ENCODE measurements around the gene CCL26.
"Not testable (repeated sequence)": the region's sequence is repeated elsewhere in the genome, so short reads cannot be mapped to it uniquely, and the experiment has no call there.

Gene CCL26

DNA sequence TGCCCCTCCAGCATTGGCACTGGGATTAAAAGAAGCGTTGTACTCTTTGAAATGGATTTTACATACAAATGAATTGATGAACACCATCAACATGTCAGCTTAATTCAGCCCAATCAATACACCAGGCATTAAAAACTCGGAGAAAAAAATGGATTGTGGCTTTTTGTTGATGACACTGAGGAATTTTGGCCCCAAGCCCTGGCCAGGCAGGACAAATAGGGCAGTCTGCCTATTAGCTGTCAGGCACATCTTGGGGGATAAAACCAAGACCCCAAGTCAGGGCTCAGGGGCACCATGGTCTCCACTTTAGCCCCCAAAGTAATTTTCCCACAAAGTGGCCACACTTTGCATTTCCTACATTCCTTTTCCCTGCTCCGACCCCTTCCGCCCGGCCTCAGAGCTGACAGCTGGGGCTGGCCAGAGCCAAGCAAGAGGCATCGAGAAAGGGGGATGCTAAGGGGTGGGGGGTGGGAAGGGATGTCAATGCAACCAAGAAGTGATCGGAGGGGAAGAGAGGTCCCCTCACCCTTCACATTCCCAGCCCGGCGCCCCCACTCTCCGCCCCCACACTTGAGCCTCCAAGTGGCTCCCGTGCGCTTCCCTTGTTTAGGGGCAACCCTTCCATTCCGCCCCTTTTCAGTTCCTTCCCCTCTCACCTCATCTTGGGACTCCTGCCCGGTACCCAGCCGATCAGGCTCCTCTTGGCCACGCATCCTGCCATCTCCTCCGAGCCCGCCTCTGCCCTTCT, 34.0 kb downstream of the CCL26 start:
- no peak for DNase-seq

DNA sequence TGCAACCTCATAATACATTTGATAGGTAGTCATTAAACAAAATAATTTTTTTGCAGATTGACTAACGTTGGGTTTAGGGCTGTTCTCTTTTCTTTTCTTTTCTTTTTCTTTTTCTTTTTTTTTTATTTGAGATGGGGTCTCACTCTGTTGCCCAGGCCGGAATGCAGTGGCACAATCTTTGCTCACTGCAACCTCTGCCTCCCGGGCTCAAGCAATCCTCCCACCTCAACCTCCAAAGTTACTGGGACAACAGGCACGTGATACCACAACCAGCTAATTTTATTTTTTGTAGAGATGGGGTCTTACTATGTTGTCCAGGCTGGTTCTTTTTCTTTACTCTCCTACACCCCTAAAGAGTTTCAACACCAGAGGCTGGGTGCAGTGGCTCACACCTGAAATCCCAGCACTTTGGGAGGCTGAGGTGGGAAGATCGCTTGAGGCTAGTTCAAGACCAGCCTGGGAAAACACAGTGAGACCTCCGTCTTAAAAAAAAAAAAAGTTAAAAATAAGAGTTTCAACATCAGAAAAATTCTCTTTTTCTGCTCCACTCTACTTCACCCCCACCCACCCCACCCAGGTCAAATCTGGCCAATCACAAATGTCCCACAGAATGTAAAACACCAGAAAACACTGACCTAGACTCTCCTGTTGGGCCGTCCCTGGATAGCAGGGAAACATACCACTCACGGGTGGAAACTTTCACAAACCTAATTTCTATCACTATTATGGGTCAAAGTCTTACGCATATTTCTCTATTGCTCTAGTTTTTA, 36.2 kb downstream of the CCL26 start:
- DNase-seq, result no peak

DNA sequence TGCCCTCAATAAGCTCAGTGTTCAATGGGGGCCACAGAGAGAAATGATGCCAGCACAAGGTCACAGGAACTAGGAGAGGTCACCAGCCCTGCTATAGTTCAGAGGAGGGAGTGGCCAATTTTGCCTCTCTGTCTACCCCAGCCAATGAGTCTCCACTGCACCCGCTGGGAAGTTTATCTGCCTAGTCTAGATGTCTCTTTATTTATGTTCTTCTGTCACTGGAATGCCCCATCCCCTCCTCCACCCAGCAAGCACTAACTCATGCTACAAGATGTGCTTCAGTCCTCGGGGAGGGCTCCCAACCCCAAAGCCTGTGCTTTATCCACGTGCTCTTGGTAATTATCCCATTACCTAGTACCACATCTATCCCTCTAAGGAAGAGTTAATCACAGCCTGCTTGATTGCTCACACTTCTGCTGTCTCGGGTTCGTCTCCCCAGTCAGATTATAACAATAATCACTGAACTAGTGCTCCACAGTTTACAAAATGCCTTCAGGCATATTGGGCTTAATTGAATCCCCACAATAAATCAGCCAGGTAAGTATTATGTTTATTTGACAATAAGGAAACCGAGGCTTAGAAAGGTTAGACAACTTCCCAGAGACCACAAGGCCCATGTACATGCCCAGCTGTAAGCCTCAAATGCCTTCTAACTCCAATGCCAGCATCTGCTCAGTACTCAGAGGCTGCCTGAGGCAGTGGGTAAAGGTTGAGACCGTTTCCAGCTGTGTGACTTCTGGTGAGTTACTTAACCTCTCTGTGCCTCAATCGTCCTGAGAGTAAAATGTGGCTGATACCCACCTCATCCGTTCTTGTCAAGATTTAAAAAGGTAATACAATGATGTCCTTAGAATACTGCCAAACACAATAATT, 37.2 kb downstream of the CCL26 start:
- no peak for DNase-seq

GRCh38 chr7:75732764-75733630, 39.0 kb downstream of the CCL26 start:
- DNase-seq, result no peak

DNA sequence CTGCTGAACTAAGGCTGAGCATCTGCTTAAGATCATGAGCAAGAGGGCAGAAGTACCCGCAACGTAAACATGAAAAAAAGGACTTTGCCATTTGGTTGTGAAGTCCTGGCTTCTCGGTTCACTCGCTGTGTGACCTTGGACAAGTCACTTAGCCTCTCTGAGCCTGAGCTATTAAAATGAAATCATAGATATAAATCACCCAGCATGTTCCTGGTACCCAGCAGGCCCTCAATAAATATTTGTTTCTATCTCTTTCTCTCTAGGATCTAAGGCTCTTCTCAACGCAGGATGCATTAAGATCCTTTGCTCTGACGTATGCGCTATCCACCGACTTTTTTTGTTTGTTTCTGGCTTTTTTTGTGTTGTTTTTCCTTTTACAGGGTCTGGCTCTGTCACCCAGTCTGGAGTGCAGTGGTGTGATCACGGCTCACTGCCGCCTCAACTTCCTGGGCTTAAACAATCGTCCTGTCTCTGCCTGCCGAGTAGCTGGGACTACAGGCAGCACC, 39.9 kb downstream of the CCL26 start:
- no peak for DNase-seq

DNA sequence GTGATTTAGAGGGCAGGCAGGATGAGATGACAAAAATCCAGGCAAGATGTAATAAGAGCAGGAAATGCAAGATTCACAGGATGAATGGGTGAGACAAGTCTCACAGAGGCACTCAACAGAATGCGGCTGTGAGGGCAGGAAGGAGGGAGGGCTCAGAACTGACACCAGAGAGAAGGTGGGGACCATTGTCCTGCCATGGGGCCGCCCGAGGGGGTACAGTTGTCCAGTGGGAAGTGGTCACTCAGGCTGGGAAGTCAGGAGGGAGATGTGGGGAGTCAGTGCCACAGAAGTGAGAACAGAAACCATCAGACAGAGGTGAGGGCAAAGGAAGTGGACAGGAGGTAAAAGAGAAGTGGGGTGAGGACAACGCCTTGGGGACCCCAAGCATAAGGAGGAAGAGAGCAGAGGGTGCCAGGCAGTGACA, 42.1 kb downstream of the CCL26 start:
- no peak for DNase-seq

GRCh38 chr7:75727881-75728593, 44.0 kb downstream of the CCL26 start:
- DNase-seq, result peak in 1 of 2 experiments; percentile 3

- not testable (repeated sequence) for DNase-seq
These were observed 44.7 kb downstream of the CCL26 start for GRCh38 chr7:75727351-75727750.

DNA sequence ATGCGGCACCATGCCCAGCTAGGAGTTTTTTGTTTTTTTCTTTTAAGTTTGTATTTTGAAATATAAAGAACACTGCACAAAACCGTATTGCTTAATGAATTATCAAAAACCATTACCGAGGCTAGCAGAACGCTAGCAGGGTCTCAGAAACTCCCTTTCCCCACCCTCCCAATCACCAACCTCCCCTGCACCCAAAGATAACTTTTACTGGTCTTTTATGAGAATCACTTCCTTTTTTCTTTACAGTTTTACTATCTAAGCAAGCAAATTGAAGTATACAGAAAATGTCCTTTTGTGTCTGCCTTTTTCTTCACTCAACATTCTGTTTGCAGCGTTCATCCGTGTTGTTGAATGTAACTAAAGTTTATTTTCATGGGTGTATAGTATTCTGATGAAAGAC, 46.7 kb downstream of the CCL26 start:
- DNase-seq, result no peak

DNA sequence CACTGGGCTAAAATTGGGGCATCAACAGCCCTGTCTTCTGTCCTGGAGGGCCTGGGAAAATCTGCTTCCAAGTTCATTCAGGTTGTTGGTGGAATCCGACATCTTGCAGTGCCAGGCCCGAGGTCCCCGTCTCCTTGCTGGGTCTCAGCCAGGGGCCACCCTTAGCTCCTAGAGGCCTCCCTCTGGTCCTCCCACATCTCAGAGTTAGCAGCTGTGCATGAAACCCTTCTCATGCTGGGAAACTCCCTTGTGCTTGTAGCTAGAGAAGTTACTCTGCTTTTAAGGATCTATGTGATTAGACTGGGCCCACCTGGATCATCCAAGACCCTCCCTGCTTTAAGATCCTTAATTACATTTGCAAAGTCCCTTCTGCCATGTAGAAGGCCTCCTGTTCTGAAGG, 48.6 kb downstream of the CCL26 start:
- DNase-seq, result no peak

GRCh38 chr7:75722373-75722772, 49.6 kb downstream of the CCL26 start:
- DNase-seq, result no peak

DNA sequence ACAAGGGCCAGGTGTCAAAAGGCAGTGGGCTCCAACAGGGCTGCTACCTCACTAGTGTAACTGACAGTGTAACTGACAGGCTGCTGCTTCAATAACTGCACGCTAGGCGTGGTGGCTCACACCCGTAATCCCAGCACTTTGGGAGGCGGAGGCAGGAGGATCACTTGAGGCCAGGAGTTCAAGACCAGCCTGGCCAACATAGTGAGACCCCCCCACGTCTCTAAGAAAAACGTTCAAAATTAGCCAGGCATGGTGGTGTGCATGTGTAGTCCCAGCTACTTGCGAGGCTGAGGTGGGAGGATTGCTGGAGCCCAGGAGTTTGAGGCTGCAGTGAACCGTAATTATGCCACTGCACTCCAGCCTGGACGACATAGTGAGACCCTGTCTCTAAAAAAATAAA, 50.1 kb downstream of the CCL26 start:
- DNase-seq, result not testable (repeated sequence)

- no peak for DNase-seq
These were observed 50.6 kb downstream of the CCL26 start for GRCh38 chr7:75721426-75721825.

- DNase-seq, result no peak
These were observed 52.4 kb downstream of the CCL26 start for GRCh38 chr7:75719626-75720025.
